GM18951 (cell line): ENCODE results near the gene CDK14.

Source experiments
- POLR2A ChIP-seq: IDR thresholded peaks from 4 replicates; pipeline ENCODE4 v1.6.1; 2011; ENCODE audit warnings: mild to moderate bottlenecking; ENCODE audit not compliant: insufficient read length, insufficient read depth; ENCODE audit errors: extremely low read depth
- in situ Hi-C: fragments of 300-500 bp; cut with MboI; formaldehyde crosslinking; loops from one replicate; pipeline ENCODE4 v1.12.0; 2022; ENCODE audit warnings: low sequenced_read_pairs, mixed read lengths, inconsistent platforms; ENCODE audit not compliant: unreplicated experiment

The CDK14 gene

GRCh38 chr7:91128683-91129348 lies 532.7 kb downstream of the CDK14 start:
- no peak for TF ChIP-seq POLR2A
- in situ Hi-C loops = no loop called here

GRCh38 chr7:91135300-91135699 lies 539.2 kb downstream of the CDK14 start:
- no peak for TF ChIP-seq POLR2A
- in situ Hi-C loops = no loop called here

GRCh38 chr7:91135703-91136430 lies 539.7 kb downstream of the CDK14 start:
- TF ChIP-seq POLR2A = no peak
- in situ Hi-C loops = no loop called here

- no peak for TF ChIP-seq POLR2A
- in situ Hi-C loops = no loop called here
These were observed 541.1 kb downstream of the CDK14 start for GRCh38 chr7:91137153-91137787.

- in situ Hi-C loops = no loop called here
- TF ChIP-seq POLR2A = no peak
These were observed 541.8 kb downstream of the CDK14 start for GRCh38 chr7:91137788-91138368.

- no peak for TF ChIP-seq POLR2A
- in situ Hi-C loops = no loop called here
These were observed 544.2 kb downstream of the CDK14 start for GRCh38 chr7:91140286-91140685.

- no peak for TF ChIP-seq POLR2A
- in situ Hi-C loops = no loop called here
These were observed 544.9 kb downstream of the CDK14 start for GRCh38 chr7:91140982-91141381.

GRCh38 chr7:91142743-91143142 lies 546.6 kb downstream of the CDK14 start:
- TF ChIP-seq POLR2A = no peak
- in situ Hi-C loops = no loop called here

- TF ChIP-seq POLR2A = no peak
- in situ Hi-C loops = no loop called here
These were observed 553.5 kb downstream of the CDK14 start for GRCh38 chr7:91149341-91150246.

- in situ Hi-C loops = no loop called here
These were observed 555.8 kb downstream of the CDK14 start for GRCh38 chr7:91151916-91152315.

GRCh38 chr7:91156316-91157185 lies 560.4 kb downstream of the CDK14 start:
- TF ChIP-seq POLR2A = no peak
- in situ Hi-C loops = no loop called here

More at GRCh38 chr7:91151916-91152315, 555.8 kb downstream of the CDK14 start:
- TF ChIP-seq POLR2A = no peak
